Loucy (cell line): ENCODE results near the gene AUNIP.

Source experiments
- H2AFZ ChIP-seq: fragments of 200-600 bp; sonication (generic); 2 replicates; pipeline ENCODE4 v1.6.0; 2016; ENCODE audit warnings: antibody characterized with exemption, mild to moderate bottlenecking, low read length, moderate library complexity
- H3F3A ChIP-seq: fragments of 200-600 bp; 2 replicates; pipeline ENCODE4 v1.6.0; 2016; ENCODE audit warnings: antibody characterized with exemption, low read depth, mild to moderate bottlenecking
- H3K27me3 ChIP-seq: fragments of 200-600 bp; sonication (generic); 2 replicates; pipeline ENCODE4 v1.6.1; 2014; ENCODE audit warnings: low read length, mild to moderate bottlenecking; ENCODE audit not compliant: insufficient read depth, poor library complexity, severe bottlenecking
- H3K36me3 ChIP-seq: fragments of 200-600 bp; sonication (generic); 2 replicates; pipeline ENCODE4 v1.6.1; 2016; ENCODE audit warnings: low read length; ENCODE audit not compliant: insufficient read depth
- H3K4me1 ChIP-seq: fragments of 200-600 bp; sonication (generic); 2 replicates; pipeline ENCODE4 v1.5.1; 2014; ENCODE audit warnings: low read length, mild to moderate bottlenecking; ENCODE audit not compliant: insufficient read depth, poor library complexity, severe bottlenecking
- H3K4me2 ChIP-seq: fragments of 200-600 bp; sonication (generic); 2 replicates; pipeline ENCODE4 v1.6.0; 2014; ENCODE audit warnings: antibody characterized with exemption, low read length, low read depth, mild to moderate bottlenecking; ENCODE audit not compliant: poor library complexity, severe bottlenecking
- H3K4me3 ChIP-seq: fragments of 200-600 bp; sonication (generic); 2 replicates; pipeline ENCODE4 v1.5.1; 2014; ENCODE audit warnings: low read length, mild to moderate bottlenecking, mixed read lengths; ENCODE audit not compliant: poor library complexity, severe bottlenecking
- H3K79me2 ChIP-seq: fragments of 200-600 bp; sonication (generic); 2 replicates; pipeline ENCODE4 v1.6.1; 2014; ENCODE audit warnings: low read length; ENCODE audit not compliant: insufficient read depth
- H3K9ac ChIP-seq: fragments of 200-600 bp; sonication (generic); 2 replicates; pipeline ENCODE4 v1.6.0; 2014; ENCODE audit warnings: mild to moderate bottlenecking, low read depth, low read length, moderate library complexity; ENCODE audit not compliant: poor library complexity, severe bottlenecking
- H3K9me2 ChIP-seq: fragments of 200-600 bp; sonication (generic); replicated peaks from 2 replicates; pipeline ENCODE4 v1.6.1; 2016; ENCODE audit warnings: low read depth, low read length, mixed read lengths
- H3K9me3 ChIP-seq: fragments of 200-600 bp; sonication (generic); 2 replicates; pipeline ENCODE4 v1.6.1; 2014; ENCODE audit warnings: mild to moderate bottlenecking, antibody characterized with exemption, low read length, low read depth; ENCODE audit not compliant: insufficient read depth
- H4K20me1 ChIP-seq: fragments of 200-600 bp; sonication (generic); 2 replicates; pipeline ENCODE4 v1.6.0; 2014; ENCODE audit warnings: antibody characterized with exemption, low read length, mild to moderate bottlenecking; ENCODE audit not compliant: insufficient read depth, poor library complexity, severe bottlenecking
- EZH2phosphoT487 ChIP-seq: fragments of 200-600 bp; IDR thresholded peaks from 2 replicates; pipeline ENCODE4 v1.6.1; 2018; ENCODE audit warnings: antibody characterized with exemption, mild to moderate bottlenecking, moderate library complexity, borderline replicate concordance
- TF ChIP-seq, protein P1 (sequence below): fragments of 200-600 bp; sonication (generic); conservative IDR thresholded peaks from 2 replicates; pipeline ENCODE4 v1.5.1; 2014; ENCODE audit warnings: mild to moderate bottlenecking, antibody characterized with exemption, low read length

The AUNIP gene

DNA sequence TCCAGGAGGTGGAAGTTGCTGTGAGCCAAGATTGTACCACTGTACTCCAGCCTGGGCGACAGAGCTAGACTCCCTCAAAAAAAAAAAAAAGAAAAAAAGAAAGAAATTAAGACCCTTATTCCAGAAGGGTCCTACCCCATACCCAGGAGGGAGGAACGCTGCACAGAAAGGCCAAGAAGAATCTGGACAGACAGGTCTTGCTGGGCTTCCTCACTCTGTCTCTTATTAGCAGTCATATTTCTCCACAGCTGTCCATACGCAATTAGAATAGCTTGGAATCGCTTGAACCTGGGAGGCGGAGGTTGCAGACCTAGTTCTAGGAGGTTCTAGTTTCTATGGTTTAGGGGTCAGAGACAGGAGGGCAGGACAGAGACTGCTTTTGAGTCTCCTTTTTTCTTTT, 19.4 kb upstream of the AUNIP start:
- Histone ChIP-seq H3F3A (no peaks in the 10 kb centered on the region), H4K20me1 (no peaks in the 10 kb centered on the region)

DNA sequence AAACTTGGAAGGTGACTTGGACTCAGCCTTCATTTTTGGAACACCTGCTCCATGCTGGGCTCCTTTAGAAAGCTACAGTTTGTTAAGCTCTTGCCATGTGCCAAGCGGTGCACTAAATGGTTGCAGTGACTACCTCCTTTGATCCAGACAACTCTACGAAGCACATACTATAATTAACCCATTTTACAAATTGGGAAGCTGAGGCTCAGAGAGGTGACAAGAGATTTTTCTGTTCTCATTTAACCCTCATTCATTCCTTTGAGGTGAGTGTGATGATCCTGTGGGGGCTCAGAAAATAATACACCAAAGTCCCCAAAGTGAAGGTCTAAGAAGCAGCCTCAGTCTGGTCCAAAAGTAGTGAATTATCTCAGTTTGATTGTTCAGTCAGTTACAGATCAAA, 17.9 kb upstream of the AUNIP start:
- Histone ChIP-seq H3K9me3 (no peaks in the 10 kb centered on the region), H3K9ac (no peak overlapping the region), H3F3A (no peaks in the 10 kb centered on the region), H4K20me1 (no peaks in the 10 kb centered on the region), H3K4me3 (no peak overlapping the region), H2AFZ (no peak overlapping the region), H3K79me2 (no peaks in the 10 kb centered on the region), H3K27me3 (no peaks in the 10 kb centered on the region), H3K4me1 (no peaks in the 10 kb centered on the region), H3K36me3 (no peaks in the 10 kb centered on the region), H3K4me2 (no peak overlapping the region), H3K9me2 (no peaks in the 10 kb centered on the region)
- no peak for TF ChIP-seq EZH2phosphoT487
- TF ChIP-seq, protein P1, sequence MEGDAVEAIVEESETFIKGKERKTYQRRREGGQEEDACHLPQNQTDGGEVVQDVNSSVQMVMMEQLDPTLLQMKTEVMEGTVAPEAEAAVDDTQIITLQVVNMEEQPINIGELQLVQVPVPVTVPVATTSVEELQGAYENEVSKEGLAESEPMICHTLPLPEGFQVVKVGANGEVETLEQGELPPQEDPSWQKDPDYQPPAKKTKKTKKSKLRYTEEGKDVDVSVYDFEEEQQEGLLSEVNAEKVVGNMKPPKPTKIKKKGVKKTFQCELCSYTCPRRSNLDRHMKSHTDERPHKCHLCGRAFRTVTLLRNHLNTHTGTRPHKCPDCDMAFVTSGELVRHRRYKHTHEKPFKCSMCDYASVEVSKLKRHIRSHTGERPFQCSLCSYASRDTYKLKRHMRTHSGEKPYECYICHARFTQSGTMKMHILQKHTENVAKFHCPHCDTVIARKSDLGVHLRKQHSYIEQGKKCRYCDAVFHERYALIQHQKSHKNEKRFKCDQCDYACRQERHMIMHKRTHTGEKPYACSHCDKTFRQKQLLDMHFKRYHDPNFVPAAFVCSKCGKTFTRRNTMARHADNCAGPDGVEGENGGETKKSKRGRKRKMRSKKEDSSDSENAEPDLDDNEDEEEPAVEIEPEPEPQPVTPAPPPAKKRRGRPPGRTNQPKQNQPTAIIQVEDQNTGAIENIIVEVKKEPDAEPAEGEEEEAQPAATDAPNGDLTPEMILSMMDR = no peak

More for the DNA sequence above, 19.4 kb upstream of the AUNIP start:
- Histone ChIP-seq H3K79me2 (no peaks in the 10 kb centered on the region), H3K9me3 (no peaks in the 10 kb centered on the region), H3K4me1 (no peaks in the 10 kb centered on the region), H3K9ac (no peak overlapping the region), H3K36me3 (no peaks in the 10 kb centered on the region), H3K9me2 (no peaks in the 10 kb centered on the region), H3K4me3 (no peak overlapping the region), H2AFZ (no peak overlapping the region), H3K27me3 (no peaks in the 10 kb centered on the region), H3K4me2 (no peak overlapping the region)
- TF ChIP-seq EZH2phosphoT487 = no peak
- TF ChIP-seq, protein P1 = no peak

DNA sequence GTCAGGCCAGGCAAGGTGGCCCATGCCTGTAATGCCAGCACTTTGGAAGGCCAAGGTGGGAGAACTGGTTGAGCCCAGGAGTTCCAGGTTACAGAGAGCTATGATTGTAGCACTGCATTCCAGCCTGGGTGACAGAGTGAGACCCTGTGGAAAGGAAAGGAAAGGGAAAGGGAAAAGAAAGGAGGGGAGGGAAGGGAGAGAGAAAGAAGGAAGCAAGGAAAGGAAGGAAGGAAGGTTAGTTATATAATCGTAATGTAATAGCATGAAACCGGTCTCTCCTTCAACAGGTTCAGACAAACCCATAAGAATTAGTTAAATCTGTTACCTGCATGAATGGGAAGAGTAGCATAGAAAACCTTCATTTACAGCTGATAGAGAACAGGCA, 17.4 kb upstream of the AUNIP start:
- Histone ChIP-seq H3K4me2 (no peak overlapping the region), H2AFZ (no peak overlapping the region), H3K27me3 (no peaks in the 10 kb centered on the region), H3K9me2 (no peaks in the 10 kb centered on the region), H3K79me2 (no peaks in the 10 kb centered on the region), H3K4me3 (no peak overlapping the region), H3K9me3 (no peaks in the 10 kb centered on the region), H4K20me1 (no peaks in the 10 kb centered on the region), H3K36me3 (no peaks in the 10 kb centered on the region), H3K9ac (no peak overlapping the region), H3K4me1 (no peaks in the 10 kb centered on the region), H3F3A (no peaks in the 10 kb centered on the region)
- TF ChIP-seq EZH2phosphoT487 = no peak
- TF ChIP-seq, protein P1 = no peak
